Upper lobe of left lung (tissue), 6 donors: ENCODE data around the gene CSF1R. TPM values are rescaled to one million over a fixed set of nuclear protein-coding genes. Genes with fewer than 3 reads are reported as not detected.

Experiments used
- ATAC-seq, 2 donors: fragments of 200-7000 bp; cut with Tn5 transposase; one replicate each; pipeline ENCODE4 v1.9.1; 2022; ENCODE audit warnings: mild to moderate bottlenecking in 2 of 2, moderate library complexity in 2 of 2; ENCODE audit not compliant: low FRiP score in 2 of 2
- DNase-seq, 2 donors: peaks; one replicate each; pipeline ENCODE4 v3.0.0-alpha.2; 2019 to 2020
- H3K27ac ChIP-seq, 4 donors: fragments of 200-600 bp; sonication (generic); one replicate each; pipeline ENCODE4 v1.5.1; 2016 to 2019
- H3K27me3 ChIP-seq, 4 donors: fragments of 200-600 bp; sonication (generic); one replicate each; pipeline ENCODE4 v1.5.1; 2017 to 2019
- H3K36me3 ChIP-seq, 4 donors: fragments of 200-600 bp; sonication (generic); one replicate each; pipeline ENCODE4 v1.5.1; 2016 to 2019
- H3K4me1 ChIP-seq, 4 donors: fragments of 200-600 bp; sonication (generic); one replicate each; pipeline ENCODE4 v1.5.1; 2018 to 2019
- H3K4me3 ChIP-seq, 4 donors: fragments of 200-600 bp; sonication (generic); one replicate each; pipeline ENCODE4 v1.5.1; 2017 to 2019; ENCODE audit warnings: mild to moderate bottlenecking in 2 of 4, moderate library complexity in 1 of 4
- H3K9me3 ChIP-seq, 4 donors: fragments of 200-600 bp; sonication (generic); one replicate each; pipeline ENCODE4 v1.5.1; 2018 to 2019
- CTCF ChIP-seq, 6 experiments: fragments of 450-650 bp in 4 of 6; fragments of 200-600 bp in 2 of 6; sonication (generic) in 2 of 6; IDR thresholded peaks; one replicate each; pipeline ENCODE4 v1.5.1; 2016 to 2019; ENCODE audit warnings: antibody characterized with exemption in 6 of 6
- EP300 ChIP-seq, 4 donors: sonication (generic); formaldehyde crosslinking; IDR thresholded peaks; one replicate each; pipeline ENCODE4 v1.5.1; 2017; ENCODE audit warnings: antibody characterized with exemption in 4 of 4, control low read depth in 2 of 4
- POLR2A ChIP-seq, 4 donors: fragments of 450-650 bp; IDR thresholded peaks; one replicate each; pipeline ENCODE4 v1.5.1; 2016 to 2017; ENCODE audit warnings: antibody characterized with exemption in 4 of 4, mild to moderate bottlenecking in 2 of 4
- POLR2AphosphoS5 ChIP-seq, 2 donors: sonication (generic); formaldehyde crosslinking; IDR thresholded peaks; one replicate each; pipeline ENCODE4 v1.5.1; 2017; ENCODE audit warnings: antibody characterized with exemption in 2 of 2
- WGBS, 2 donors: methylation state at CpG; one replicate each; pipeline ENCODE4 v1.1.5; 2017 to 2018; 5-methylcytosine and 5-hydroxymethylcytosine counted together
- small RNA-seq, 4 donors: library from RNA; depleted of rRNA; stranded (forward); fragments of <200 nt; gene quantifications; one replicate each; pipeline ENCODE3, GENCODE V24; 2016
- total RNA-seq, 6 donors: library from RNA; depleted of rRNA in 4 of 6; stranded (reverse); fragments of >200 nt in 4 of 6; gene quantifications; one replicate each; pipeline versions ENCODE4 v1.1.0 to v1.2.1, GENCODE V29; 2016 to 2021
- donor health status: DM: no; HTN: no; CAD: no; lungs with moderate emphysema.
- donor health status: DM: no; HTN: yes; CAD: no; lungs with severe emphysema.

CSF1R gene
- total RNA-seq, 6 donors from 2014 or later, result 13.9 to 101 (median 57.9) TPM

- peaks cover 11 to 65% (median 31%) of the 10 kb centered on the region in 4 donors for H3K36me3 ChIP-seq
These were observed 80.0 kb downstream of the CSF1R start for GRCh38 chr5:150006318-150006717.

More at GRCh38 chr5:150006318-150006717, 80.0 kb downstream of the CSF1R start:
- H3K4me1 ChIP-seq, result peaks cover 17 to 26% (median 24%) of the 10 kb centered on the region in 4 donors
- ATAC-seq (no peak), DNase-seq (no peak)
- no peak overlapping the region for H3K27ac ChIP-seq
- no peaks in the 10 kb centered on the region for H3K27me3 ChIP-seq
- 89 to 98% methylated on average over 4 of the region's 4 CpGs for WGBS, 2 donors
- no peak overlapping the region for H3K4me3 ChIP-seq
- no peaks in the 10 kb centered on the region for H3K9me3 ChIP-seq
- TF ChIP-seq EP300 (IDR thresholded peaks at IDR 0.05) (no peak), POLR2AphosphoS5 (IDR thresholded peaks at IDR 0.05) (no peak), CTCF (IDR thresholded peaks at IDR 0.05) (no peak), POLR2A (IDR thresholded peaks at IDR 0.05) (no peak)

Small RNAs within 50 kb of the gene (small RNA-seq; reads per million reads assigned to genes)
- 0 reads per million in 4 donors for gene RF00019

Other genes with a start within 250 kb of the CSF1R start
- not detected for gene PDE6A, start 141.8 kb downstream of the CSF1R start, total RNA-seq
- 10 to 100 TPM in 5 of 6 donors, 1 to 10 TPM in 1; 7.3 to 21.6 (median 16.8) TPM for gene SLC26A2, start 125.8 kb downstream of the CSF1R start, total RNA-seq
- 1 to 10 TPM; 2.2 to 6.3 (median 4.1) TPM for gene TIGD6, start 85.9 kb downstream of the CSF1R start, total RNA-seq
- gene HMGXB3, start 85.8 kb downstream of the CSF1R start, total RNA-seq, result 10 to 100 TPM; 29.6 to 71.2 (median 41.0) TPM
- 100 to 1,000 TPM in 2 of 6 donors, 10 to 100 TPM in 4; 26.6 to 155 (median 81.5) TPM for gene PDGFRB, start 69.3 kb upstream of the CSF1R start, total RNA-seq
- gene CDX1, start 80.2 kb upstream of the CSF1R start, total RNA-seq, result under 1 TPM in 2 of 6 donors, not detected in 4; 0.17 to 0.30 TPM
- gene SLC6A7, start 103.5 kb upstream of the CSF1R start, total RNA-seq, result under 1 TPM in 1 of 6 donors, not detected in 5; 0.44 TPM
- 1 to 10 TPM in 4 of 6 donors, under 1 TPM in 1, not detected in 1; 0.29 to 2.4 (median 1.8) TPM for gene CAMK2A, start 203.2 kb upstream of the CSF1R start, total RNA-seq
- gene ARSI, start 216.4 kb upstream of the CSF1R start, total RNA-seq, result 1 to 10 TPM in 5 of 6 donors, under 1 TPM in 1; 0.78 to 6.3 (median 2.8) TPM